ENCODE data around the gene CALN1. TPM values are rescaled to one million over a fixed set of nuclear protein-coding genes. Genes with fewer than 3 reads are reported as not detected.
"Not testable (repeated sequence)": the region's sequence is repeated elsewhere in the genome, so short reads cannot be mapped to it uniquely, and the experiment has no call there.

CALN1 gene
- total RNA-seq, 1 experiment from 2014 or later: not detected

- DNase-seq (ENCODE audit: low read depth): no peak
Observed at GRCh38 chr7:72267291-72267800, 144.8 kb downstream of the CALN1 start.

GRCh38 chr7:72266771-72267170, 145.4 kb downstream of the CALN1 start:
- DNase-seq (ENCODE audit: low read depth): no peak

GRCh38 chr7:72265071-72265904, 146.8 kb downstream of the CALN1 start:
- no peak for DNase-seq (ENCODE audit: low read depth)

GRCh38 chr7:72260406-72260805, 151.7 kb downstream of the CALN1 start:
- DNase-seq (ENCODE audit: low read depth): no peak

DNA sequence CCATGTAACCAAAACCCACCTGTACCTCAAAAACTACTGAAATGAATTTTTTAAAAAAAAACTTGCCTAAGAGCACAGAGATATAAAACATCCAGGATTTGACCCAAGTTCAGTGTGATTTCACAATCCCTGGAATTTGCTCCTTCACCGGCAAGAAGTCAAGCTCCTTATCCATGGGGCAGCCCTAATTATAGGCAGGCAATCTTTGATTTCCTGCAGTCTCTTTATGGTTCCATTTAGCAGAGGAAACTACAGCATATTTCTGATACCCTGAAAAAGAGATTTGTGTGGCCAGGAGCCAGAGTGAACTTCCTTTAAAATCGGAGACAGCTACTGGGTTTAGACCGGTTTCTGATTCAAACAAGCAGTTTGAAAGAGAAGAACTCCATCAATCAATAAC, 154.1 kb downstream of the CALN1 start:
- no peak for DNase-seq (ENCODE audit: low read depth)

DNA sequence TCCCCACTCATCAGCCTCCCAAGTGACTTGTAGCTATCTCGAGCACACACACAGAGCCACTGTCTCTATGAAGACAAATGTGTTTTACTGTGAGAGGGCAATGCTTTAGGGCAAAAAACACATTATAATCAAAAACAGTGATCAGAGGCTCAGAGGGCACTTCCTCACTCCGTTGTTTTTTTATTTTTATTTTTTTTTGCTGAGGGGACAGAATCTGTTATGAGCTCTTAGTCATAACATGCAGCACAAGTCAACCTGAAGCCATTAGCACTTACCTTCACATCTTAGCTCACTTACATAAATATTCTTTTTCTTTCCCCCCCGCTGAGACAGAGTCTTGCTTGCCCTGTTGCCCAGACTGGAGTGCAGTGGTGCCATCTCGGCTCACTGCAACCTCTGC, 157.7 kb downstream of the CALN1 start:
- no peak for DNase-seq (ENCODE audit: low read depth)

GRCh38 chr7:72249106-72249505, 163.0 kb downstream of the CALN1 start:
- no peak for DNase-seq (ENCODE audit: low read depth)

DNA sequence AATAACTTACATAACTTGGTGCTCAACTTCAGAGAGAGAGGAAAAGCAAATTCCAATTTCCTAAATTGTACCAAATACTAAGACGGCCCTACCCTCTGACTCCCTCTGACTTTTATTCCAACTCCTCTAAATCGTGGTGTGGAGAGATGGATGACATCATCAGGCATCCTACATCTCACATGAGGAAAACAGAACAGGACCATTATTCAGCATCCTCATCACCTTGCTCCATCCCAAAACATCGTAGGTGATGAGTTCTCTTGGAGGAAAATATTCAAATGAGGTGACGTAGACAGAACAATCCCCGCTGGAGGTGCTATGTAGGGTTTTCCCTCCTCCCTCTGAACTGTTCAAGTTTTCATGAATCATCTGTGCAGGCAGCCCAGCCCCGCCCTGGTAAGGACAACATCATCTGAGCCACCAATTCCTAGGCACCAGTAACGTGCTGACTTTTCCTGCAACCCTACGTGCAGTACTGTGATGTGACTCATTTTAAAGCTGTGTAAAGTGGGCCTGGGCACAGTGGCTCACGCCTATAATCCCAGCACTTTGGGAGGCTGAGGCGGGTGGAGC, 167.2 kb downstream of the CALN1 start:
- no peak for DNase-seq (ENCODE audit: low read depth)

DNA sequence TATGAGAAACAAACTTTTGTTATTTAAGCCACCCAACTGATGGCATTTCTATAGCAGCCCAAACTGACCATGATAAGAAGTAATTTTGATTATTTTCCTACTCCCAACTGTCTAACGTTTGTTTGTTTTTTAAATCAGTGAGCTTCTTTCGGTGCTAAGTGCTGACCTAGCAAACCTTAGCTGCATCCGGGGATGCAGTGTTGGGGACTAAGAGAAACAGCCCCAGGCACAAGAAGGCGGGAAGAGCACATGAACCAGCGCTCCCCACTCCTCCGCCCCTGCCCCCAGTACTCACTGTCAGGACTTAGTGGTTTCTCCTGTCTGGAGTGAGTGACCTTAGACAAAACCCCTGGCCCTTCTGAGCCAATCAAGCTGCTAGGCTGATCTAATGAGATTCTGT, 168.8 kb downstream of the CALN1 start:
- no peak for DNase-seq (ENCODE audit: low read depth)

- no peak for DNase-seq (ENCODE audit: low read depth)
Observed at GRCh38 chr7:72235351-72235750, 176.8 kb downstream of the CALN1 start.

- DNase-seq (ENCODE audit: low read depth): no peak
Observed at GRCh38 chr7:72234086-72234485, 178.1 kb downstream of the CALN1 start.

- no peak for DNase-seq (ENCODE audit: low read depth)
Observed at GRCh38 chr7:72230281-72230680, 181.9 kb downstream of the CALN1 start.

GRCh38 chr7:72223351-72223750, 188.8 kb downstream of the CALN1 start:
- DNase-seq (ENCODE audit: low read depth): no peak

DNA sequence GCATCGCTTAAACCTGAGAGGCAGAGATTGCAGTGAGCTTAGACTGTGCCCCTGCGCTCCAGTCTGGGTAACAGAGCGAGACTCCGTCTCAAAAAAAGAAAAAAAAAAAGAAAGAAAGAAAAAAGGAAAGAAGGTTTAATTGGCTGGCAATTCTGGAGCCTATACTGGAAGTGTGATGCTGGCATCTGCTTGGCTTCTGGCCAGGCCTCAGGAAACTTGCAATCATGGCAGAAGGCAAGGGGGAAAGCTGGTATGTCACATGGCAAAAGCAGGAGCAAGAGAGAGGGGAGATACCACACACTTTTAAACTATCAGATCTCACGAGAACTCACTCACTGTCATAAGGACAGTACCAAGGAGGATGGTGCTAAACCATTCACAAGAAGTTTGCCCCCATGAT, 190.0 kb downstream of the CALN1 start:
- no peak for DNase-seq (ENCODE audit: low read depth)

DNA sequence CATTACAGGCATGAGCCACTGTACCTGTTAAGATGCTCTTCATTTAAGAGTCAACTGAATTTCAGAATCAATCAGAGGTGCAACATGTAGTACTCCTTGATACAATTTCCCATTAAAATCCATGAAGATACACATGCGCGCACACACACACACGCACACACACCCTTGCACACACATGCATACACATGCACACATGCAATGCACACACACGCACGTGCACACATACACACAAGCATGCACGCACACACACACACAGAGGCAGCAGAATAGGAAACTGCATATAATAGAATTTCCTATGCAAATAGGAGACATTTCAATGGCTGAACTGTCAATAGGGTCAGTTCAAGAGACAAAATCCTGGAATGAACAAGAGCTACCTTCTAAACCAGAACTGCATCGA, 192.6 kb downstream of the CALN1 start:
- DNase-seq (ENCODE audit: low read depth): no peak

DNA sequence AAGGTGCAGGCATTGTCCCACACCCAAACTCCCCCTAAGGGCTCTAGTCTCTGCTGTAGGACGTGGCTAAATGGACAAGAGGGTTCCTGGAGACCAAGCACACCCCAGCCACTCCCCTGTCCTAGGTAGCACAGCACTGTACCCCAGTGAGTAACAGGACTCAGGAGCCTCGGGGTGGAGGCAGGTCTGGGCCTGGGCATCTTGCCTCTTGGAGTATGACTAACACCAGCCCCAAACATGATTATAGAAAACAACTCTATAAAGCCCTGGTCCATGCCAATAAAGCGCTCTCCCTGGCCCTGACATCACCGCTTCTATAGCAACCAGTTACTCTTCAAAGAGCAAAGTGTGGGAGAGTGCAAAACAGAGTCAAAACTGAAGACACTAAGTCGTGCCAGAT, 195.0 kb downstream of the CALN1 start:
- no peak for DNase-seq (ENCODE audit: low read depth)

DNA sequence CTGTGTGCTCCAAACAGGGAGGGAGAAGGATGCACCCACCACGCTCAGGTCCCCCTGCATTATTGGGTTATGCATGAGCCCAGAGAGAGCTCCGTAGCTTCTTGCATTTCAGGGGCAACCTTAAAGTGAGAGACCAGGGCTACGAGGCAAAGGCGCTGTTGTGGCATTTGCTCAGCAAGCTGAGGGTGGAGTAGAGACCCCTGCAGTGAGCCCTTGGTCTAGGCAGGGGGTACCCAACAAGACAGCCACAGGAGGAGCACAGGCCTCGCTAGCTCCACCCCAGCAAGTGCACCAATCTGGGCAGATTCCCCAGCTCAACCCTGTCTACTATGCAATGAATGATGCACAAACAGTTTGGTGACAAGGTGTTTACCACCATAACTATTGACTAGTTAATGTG, 198.4 kb downstream of the CALN1 start:
- DNase-seq (ENCODE audit: low read depth): no peak

DNA sequence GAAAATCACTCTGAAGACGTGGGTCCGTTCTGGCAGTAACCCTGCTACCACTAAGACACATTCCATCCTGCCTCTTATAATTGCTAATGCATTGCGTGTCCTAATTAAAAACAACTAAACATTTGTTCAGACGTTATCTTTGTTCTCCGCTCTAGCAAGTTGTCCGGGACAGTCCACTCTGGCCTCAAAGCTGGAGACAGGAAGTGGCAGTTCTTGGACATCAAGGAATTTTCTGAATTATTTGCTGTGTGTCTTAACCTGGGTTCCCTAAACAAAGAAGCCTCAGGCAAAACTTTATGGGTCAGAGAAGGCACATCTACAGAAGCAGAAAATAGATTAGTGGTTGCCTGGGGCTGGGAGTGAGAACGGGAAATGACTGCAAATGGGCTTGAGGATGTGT, 199.1 kb downstream of the CALN1 start:
- no peak for DNase-seq (ENCODE audit: low read depth)

GRCh38 chr7:72211175-72211574, 201.0 kb downstream of the CALN1 start:
- DNase-seq (ENCODE audit: low read depth): no peak

DNA sequence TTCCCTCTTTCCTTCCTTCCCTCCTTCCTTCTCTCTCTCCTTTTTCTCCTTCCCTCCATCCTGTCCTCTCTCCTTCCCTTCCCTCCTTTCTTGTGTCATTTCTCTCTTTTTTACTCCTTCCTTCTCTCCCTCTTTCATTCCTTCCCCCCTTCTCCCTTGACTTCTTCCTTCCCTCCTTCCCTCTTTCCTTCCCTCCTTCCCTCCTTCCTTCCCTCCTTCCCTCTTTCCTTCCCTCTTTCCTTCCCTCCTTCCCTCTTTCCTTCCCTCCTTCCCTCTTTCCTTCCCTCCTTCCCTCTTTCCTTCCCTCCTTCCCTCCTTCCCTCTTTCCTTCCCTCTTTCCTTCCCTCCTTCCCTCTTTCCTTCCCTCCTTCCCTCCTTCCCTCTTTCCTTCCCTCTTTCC, 203.1 kb downstream of the CALN1 start:
- not testable (repeated sequence) for DNase-seq (ENCODE audit: low read depth)

DNA sequence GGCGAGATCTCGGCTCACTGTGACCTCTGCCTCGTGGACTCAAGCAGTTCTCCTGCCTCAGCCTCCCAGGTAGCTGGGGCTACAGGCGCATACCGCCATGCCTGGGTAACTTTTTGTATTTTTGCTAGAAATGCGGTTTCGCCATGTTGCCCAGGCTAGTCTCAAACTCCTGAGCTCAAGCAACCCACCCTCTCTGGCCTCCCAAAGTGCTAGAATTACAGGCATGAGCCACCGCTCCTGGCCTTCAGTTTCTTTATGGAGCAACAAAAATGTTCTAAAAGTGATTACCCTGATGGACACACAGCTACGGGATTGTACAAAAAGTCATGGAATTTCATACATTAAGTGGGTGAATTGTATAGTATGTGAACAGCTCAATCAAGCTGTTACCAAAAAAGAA, 216.0 kb downstream of the CALN1 start:
- DNase-seq (ENCODE audit: low read depth): no peak

DNA sequence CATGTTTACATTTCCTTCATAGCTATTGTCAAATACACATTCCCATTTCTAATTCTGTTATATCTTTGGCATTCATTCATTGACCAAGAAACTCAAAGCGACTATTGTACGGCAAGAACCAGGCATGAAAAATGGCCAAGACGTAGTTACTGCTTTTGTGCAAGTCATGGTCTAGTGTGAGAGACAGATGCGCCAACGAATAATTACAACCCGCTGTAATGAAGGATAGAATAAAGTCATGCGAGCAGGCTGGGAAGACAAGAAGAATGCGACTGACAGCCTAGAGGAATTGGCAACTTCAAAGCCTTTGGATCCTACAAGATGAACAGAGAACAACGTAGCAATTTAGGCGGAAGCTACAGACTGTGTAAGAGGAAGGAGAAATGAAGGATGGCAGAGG, 221.2 kb downstream of the CALN1 start:
- DNase-seq (ENCODE audit: low read depth): no peak

GRCh38 chr7:72190146-72190545, 222.0 kb downstream of the CALN1 start:
- DNase-seq (ENCODE audit: low read depth): no peak
